OCI-LY7 (cell line): ENCODE data around the gene MAML3. TPM values are rescaled to one million over a fixed set of nuclear protein-coding genes. Genes with fewer than 3 reads are reported as not detected.

Experiments used
- BruUV-seq: library from RNA; stranded (reverse); fragments of 400-500 nt; replicated peaks from 2 replicates; lab custom pipeline; 2021; lab: Mats Ljungman, UMichigan
- CTCF ChIA-PET: fragments of 300-600 bp; sonication (Branson Sonifier 250); formaldehyde crosslinking; loops from one replicate; lab custom pipeline; 2022; ENCODE audit warnings: antibody characterized with exemption; ENCODE audit not compliant: unreplicated experiment; lab: Charles Lee
- POLR2A ChIA-PET: fragments of 300-600 bp; sonication (Branson Sonifier 250); formaldehyde crosslinking; loops from one replicate; lab custom pipeline; 2022; ENCODE audit warnings: antibody characterized with exemption; lab: Charles Lee
- DNase-seq: peaks from one replicate; pipeline ENCODE4 v3.0.0-alpha.2; 2015; ENCODE audit warnings: low spot score
- H2AFZ ChIP-seq: fragments of 200-600 bp; sonication (generic), shearing (Covaris generic); 2 replicates; pipeline ENCODE4 v1.6.1; 2014; ENCODE audit warnings: mild to moderate bottlenecking, antibody characterized with exemption, low read length, moderate library complexity
- H3K27ac ChIP-seq: fragments of 200-600 bp; sonication (generic); 2 replicates; pipeline ENCODE4 v1.5.1; 2014; ENCODE audit warnings: mixed run types, low read depth, mild to moderate bottlenecking, moderate library complexity, low read length, inconsistent platforms; ENCODE audit not compliant: poor library complexity, severe bottlenecking
- H3K36me3 ChIP-seq: fragments of 200-600 bp; sonication (generic); 2 replicates; pipeline ENCODE4 v1.6.1; 2014; ENCODE audit warnings: mild to moderate bottlenecking, antibody characterized with exemption, low read length, moderate library complexity, mixed read lengths; ENCODE audit not compliant: insufficient read depth
- H3K4me1 ChIP-seq: fragments of 200-600 bp; sonication (generic); 2 replicates; pipeline ENCODE4 v1.5.1; 2014; ENCODE audit warnings: mild to moderate bottlenecking, low read length; ENCODE audit not compliant: insufficient read depth, poor library complexity, severe bottlenecking
- H3K4me2 ChIP-seq: fragments of 200-600 bp; sonication (generic); 2 replicates; pipeline ENCODE4 v1.6.1; 2014; ENCODE audit warnings: mild to moderate bottlenecking, low read length
- H3K4me3 ChIP-seq: fragments of 200-600 bp; sonication (generic); 2 replicates; pipeline ENCODE4 v1.5.1; 2014; ENCODE audit warnings: mild to moderate bottlenecking, low read depth, low read length; ENCODE audit not compliant: poor library complexity, severe bottlenecking
- H3K79me2 ChIP-seq: fragments of 200-600 bp; sonication (generic); 2 replicates; pipeline ENCODE4 v1.6.1; 2016; ENCODE audit warnings: low read depth, mild to moderate bottlenecking, low read length, moderate library complexity, mixed read lengths; ENCODE audit not compliant: insufficient read depth
- H3K9me2 ChIP-seq: fragments of 200-600 bp; sonication (generic); 2 replicates; pipeline ENCODE4 v1.6.1; 2016; ENCODE audit warnings: mild to moderate bottlenecking, low read length, mixed read lengths; ENCODE audit not compliant: insufficient read depth
- H3K9me3 ChIP-seq: fragments of 200-600 bp; sonication (generic); 2 replicates; pipeline ENCODE4 v1.6.1; 2014; ENCODE audit warnings: mild to moderate bottlenecking, mixed run types, low read length, mixed read lengths
- H4K20me1 ChIP-seq: fragments of 200-600 bp; sonication (generic); 2 replicates; pipeline ENCODE4 v1.6.1; 2014; ENCODE audit warnings: mild to moderate bottlenecking, antibody characterized with exemption, low read length, moderate library complexity, mixed read lengths; ENCODE audit not compliant: insufficient read depth
- CTCF ChIP-seq: fragments of 200-600 bp; sonication (generic); conservative IDR thresholded peaks from 2 replicates; pipeline ENCODE4 v1.5.1; 2014; ENCODE audit warnings: mild to moderate bottlenecking, antibody characterized with exemption, low read length, moderate library complexity, mixed read lengths
- EZH2phosphoT487 ChIP-seq: fragments of 200-600 bp; sonication (generic); IDR thresholded peaks from 2 replicates; pipeline ENCODE4 v1.6.1; 2018; ENCODE audit warnings: low read depth, borderline replicate concordance, mild to moderate bottlenecking, mixed run types, antibody characterized with exemption, low read length, moderate library complexity, mixed read lengths
- intact Hi-C: fragments of 100-400 bp; cut with micrococcal nuclease; formaldehyde crosslinking; loops from one replicate; pipeline ENCODE4 v1.10.0; 2022; ENCODE audit not compliant: unreplicated experiment
- total RNA-seq, 2 experiments: library from RNA; depleted of rRNA in 1 of 2; stranded (reverse); fragments of >200 nt in 1 of 2; shearing (Covaris generic) in 1 of 2; gene quantifications; 2 replicates each; pipeline ENCODE4 v1.2.3, GENCODE V29; 2014 to 2022

Gene MAML3
- total RNA-seq, 2 experiments from 2014 or later, result 0.80 to 1.2 TPM

- ChIA-PET POLR2A (no interaction called here), CTCF (no interaction called here)
- TF ChIP-seq CTCF (no peak), EZH2phosphoT487 (no peak)
- Histone ChIP-seq H3K4me1 (peaks cover 5% of the 10 kb centered on the region), H2AFZ (no peak overlapping the region), H3K9me3 (no peaks in the 10 kb centered on the region), H3K27ac (no peak overlapping the region), H4K20me1 (no peaks in the 10 kb centered on the region), H3K79me2 (no peaks in the 10 kb centered on the region), H3K9me2 (no peaks in the 10 kb centered on the region), H3K36me3 (no peaks in the 10 kb centered on the region), H3K4me3 (no peak overlapping the region), H3K4me2 (no peak overlapping the region)
- BruUV-seq, result no TSS peak
- DNase-seq, result no peak
- intact Hi-C loops, result loop anchor here (10.0 kb wide), 1 partner anchor 520 kb away; no protein-coding TSS in a partner anchor
These were observed 419.6 kb downstream of the MAML3 start for GRCh38 chr4:139734201-139734874.

GRCh38 chr4:139732991-139733570 lies 420.9 kb downstream of the MAML3 start:
- Histone ChIP-seq H3K4me3 (no peak overlapping the region), H3K4me1 (peaks cover 5% of the 10 kb centered on the region), H3K79me2 (no peaks in the 10 kb centered on the region), H3K36me3 (no peaks in the 10 kb centered on the region), H2AFZ (no peak overlapping the region), H3K4me2 (no peak overlapping the region), H3K27ac (no peak overlapping the region), H3K9me3 (no peaks in the 10 kb centered on the region), H4K20me1 (no peaks in the 10 kb centered on the region), H3K9me2 (no peaks in the 10 kb centered on the region)
- POLR2A ChIA-PET, result interaction anchor here (0.7 to 1.2 kb wide), 4 partner anchors 9 to 786 kb away, joined by 3 to 5 read pairs (median 4); no protein-coding TSS in a partner anchor
- TF ChIP-seq CTCF, result no peak
- no peak for TF ChIP-seq EZH2phosphoT487
- CTCF ChIA-PET, result no interaction called here
- no TSS peak for BruUV-seq
- DNase-seq, result no peak
- intact Hi-C loops, result loop anchor here (10.0 kb wide), 1 partner anchor 522 kb away; no protein-coding TSS in a partner anchor

GRCh38 chr4:139728840-139729239 lies 425.1 kb downstream of the MAML3 start:
- intact Hi-C loops, result no loop called here
- H3K9me3 ChIP-seq, result no peaks in the 10 kb centered on the region
- no peaks in the 10 kb centered on the region for H4K20me1 ChIP-seq
- no peaks in the 10 kb centered on the region for H3K4me1 ChIP-seq
- H3K9me2 ChIP-seq, result no peaks in the 10 kb centered on the region
- no peak overlapping the region for H3K4me2 ChIP-seq
- BruUV-seq, result no TSS peak
- CTCF ChIA-PET, result interaction anchor here (0.6 kb wide), 1 partner anchor 341 kb away, joined by 4 read pairs; no protein-coding TSS in a partner anchor
- DNase-seq, result no peak
- no peak overlapping the region for H3K27ac ChIP-seq
- no peaks in the 10 kb centered on the region for H3K36me3 ChIP-seq
- POLR2A ChIA-PET, result interaction anchor here (0.6 to 0.7 kb wide), 3 partner anchors 13 to 1657 kb away, joined by 3 to 4 read pairs (median 3); no protein-coding TSS in a partner anchor
- TF ChIP-seq CTCF (no peak), EZH2phosphoT487 (no peak)
- no peak overlapping the region for H3K4me3 ChIP-seq
- H3K79me2 ChIP-seq, result no peaks in the 10 kb centered on the region
- H2AFZ ChIP-seq, result no peak overlapping the region
